Measurements from ENCODE around the gene BBLN. TPM values are rescaled to one million over a fixed set of nuclear protein-coding genes. Genes with fewer than 3 reads are reported as not detected.

BBLN gene
- total RNA-seq, 1 donor from 2014 or later = 7.8 TPM

DNA sequence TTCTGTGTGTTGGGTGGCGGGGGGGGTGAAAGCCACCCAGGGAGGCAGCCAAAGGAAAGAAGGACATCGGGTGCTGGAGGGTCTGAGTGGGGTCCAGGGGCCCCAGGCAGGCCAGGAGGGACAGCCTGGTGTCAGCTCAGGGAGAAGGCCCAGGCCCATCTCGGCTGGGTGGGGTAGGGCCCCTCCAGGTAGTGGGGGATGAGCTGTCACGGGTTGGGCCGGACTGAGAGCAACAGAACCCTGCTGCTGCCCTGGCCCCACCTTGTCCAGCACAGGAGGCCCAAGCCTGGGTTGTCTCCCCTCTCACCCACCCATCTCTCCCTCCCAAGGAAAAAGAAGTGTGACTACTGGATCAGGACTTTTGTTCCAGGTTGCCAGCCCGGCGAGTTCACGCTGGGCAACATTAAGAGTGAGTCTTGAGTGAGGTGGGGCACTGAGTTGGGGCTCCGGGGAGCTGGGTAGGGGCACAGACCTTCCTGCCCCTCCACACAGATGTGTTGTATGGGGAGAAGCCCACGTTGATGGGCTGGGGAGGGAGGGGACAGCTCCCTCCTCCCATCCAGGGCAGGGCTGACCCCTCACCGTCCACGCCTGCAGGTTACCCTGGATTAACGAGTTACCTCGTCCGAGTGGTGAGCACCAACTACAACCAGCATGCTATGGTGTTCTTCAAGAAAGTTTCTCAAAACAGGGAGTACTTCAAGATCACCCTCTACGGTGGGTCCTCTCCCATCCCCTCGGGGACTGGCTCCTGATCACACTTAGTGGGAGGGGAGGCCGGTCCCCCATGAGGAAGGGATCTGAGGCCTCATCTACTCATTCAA is 8.5 kb upstream of the BBLN start:
- H3K27me3 ChIP-seq (ENCODE audit: control insufficient read depth in 3 of 3, insufficient read depth in 3 of 3, low read length in 3 of 3) = no peaks in the 10 kb centered on the region
- no peak overlapping the region for H3K4me3 ChIP-seq (ENCODE audit: low read length in 3 of 3)
- H3K4me1 ChIP-seq (ENCODE audit: control insufficient read depth in 3 of 3, insufficient read depth in 3 of 3, low read length in 3 of 3) = peaks cover 11 to 12% (median 12%) of the 10 kb centered on the region in 3 donors
- H3K9ac ChIP-seq (ENCODE audit: low read depth in 1 of 3, low read length in 3 of 3) = no peak overlapping the region
- no peaks in the 10 kb centered on the region for H3K9me3 ChIP-seq (ENCODE audit: control insufficient read depth in 3 of 3, low read length in 3 of 3)
- H3K36me3 ChIP-seq (ENCODE audit: control insufficient read depth in 3 of 3, insufficient read depth in 3 of 3, low read length in 3 of 3) = no peaks in the 10 kb centered on the region
- H3K27ac ChIP-seq (ENCODE audit: low read depth, low read length) = no peak overlapping the region

DNA sequence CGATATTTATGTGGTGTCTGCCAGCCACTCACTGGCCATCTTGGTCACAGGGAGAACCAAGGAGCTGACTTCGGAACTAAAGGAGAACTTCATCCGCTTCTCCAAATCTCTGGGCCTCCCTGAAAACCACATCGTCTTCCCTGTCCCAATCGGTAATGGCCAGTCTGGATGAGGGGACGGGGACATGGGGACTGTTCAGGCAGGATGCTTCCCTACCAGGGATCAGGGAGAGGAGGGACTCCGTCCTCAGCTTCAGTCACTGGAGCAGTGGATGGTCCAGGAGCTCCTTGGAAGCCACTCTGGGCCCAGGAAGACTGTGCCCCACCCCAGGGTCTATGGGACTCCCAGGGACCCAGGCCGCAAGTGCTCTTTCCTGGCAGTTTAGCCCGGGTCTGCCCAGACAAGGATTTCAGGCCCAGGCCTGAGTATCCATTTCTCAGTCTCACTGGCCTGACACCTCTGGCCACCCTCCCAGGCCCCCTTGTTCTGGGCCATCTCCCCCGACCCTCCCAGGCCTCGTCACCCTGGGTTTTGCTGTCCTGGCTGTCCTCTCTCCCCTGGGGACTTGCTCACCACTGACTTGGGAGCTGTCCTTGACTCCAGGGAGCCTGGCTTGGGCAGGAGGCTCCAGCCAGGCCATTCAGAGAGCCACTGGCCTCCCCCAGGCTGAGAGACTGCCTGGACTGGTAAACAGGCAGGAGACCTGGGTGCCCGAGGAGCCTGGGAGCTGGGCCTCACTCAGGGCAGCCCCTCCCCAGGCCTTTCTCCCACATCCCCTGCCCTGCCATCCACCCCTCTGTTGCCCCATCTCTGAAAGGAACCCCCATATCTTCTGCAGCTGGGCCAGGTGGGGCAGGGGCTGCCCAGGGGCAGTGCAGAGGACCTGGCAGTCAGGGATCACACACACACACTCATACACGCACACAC is 7.7 kb upstream of the BBLN start:
- H3K9ac ChIP-seq (ENCODE audit: low read depth in 1 of 3, low read length in 3 of 3) = no peak overlapping the region
- H3K27ac ChIP-seq (ENCODE audit: low read depth, low read length) = no peak overlapping the region
- H3K27me3 ChIP-seq (ENCODE audit: control insufficient read depth in 3 of 3, insufficient read depth in 3 of 3, low read length in 3 of 3) = no peaks in the 10 kb centered on the region
- H3K9me3 ChIP-seq (ENCODE audit: control insufficient read depth in 3 of 3, low read length in 3 of 3) = no peaks in the 10 kb centered on the region
- peaks cover 11 to 12% (median 12%) of the 10 kb centered on the region in 3 donors for H3K4me1 ChIP-seq (ENCODE audit: control insufficient read depth in 3 of 3, insufficient read depth in 3 of 3, low read length in 3 of 3)
- no peaks in the 10 kb centered on the region for H3K36me3 ChIP-seq (ENCODE audit: control insufficient read depth in 3 of 3, insufficient read depth in 3 of 3, low read length in 3 of 3)
- no peak overlapping the region for H3K4me3 ChIP-seq (ENCODE audit: low read length in 3 of 3)

DNA sequence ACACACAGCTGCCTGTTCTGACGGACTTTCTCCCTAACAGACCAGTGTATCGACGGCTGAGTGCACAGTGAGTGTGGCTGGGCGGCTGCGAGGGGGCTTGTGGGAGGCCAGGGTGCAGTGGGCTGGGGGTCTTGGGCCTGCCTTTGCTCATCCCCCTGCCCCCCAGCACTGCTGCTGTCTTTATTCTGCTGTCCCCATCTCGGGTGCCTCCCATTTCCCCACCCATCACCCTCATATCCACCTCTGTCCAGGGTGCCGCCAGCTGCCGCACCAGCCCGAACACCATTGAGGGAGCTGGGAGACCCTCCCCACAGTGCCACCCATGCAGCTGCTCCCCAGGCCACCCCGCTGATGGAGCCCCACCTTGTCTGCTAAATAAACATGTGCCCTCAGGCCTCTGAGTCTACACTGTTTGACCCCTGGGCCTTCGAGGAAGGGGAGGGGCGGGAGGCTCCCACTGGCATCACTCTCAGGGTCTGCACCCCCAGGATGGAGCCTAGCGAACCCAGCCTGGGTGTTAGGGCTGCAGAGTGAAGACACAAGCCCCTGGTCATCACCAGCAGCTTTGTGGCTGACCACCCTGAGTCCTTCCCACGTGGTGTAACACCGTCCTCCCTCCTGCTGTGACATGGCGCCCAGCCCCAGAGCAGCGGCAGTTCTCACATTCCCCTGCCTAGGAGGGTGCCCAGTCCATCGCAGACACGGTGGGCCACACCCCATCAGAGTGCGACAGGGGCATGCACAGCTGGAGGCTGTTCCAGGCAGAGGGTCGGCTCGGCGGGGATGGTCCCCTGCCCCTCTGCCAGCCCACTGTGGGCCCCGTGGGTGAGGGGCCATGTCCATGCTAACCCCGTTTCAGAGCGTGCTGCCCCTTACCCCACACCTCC is 6.8 kb upstream of the BBLN start:
- Histone ChIP-seq H3K36me3 (ENCODE audit: control insufficient read depth in 3 of 3, insufficient read depth in 3 of 3, low read length in 3 of 3) (no peaks in the 10 kb centered on the region), H3K4me1 (ENCODE audit: control insufficient read depth in 3 of 3, insufficient read depth in 3 of 3, low read length in 3 of 3) (peaks cover 11 to 12% (median 12%) of the 10 kb centered on the region in 3 donors), H3K27ac (ENCODE audit: low read depth, low read length) (no peak overlapping the region), H3K9me3 (ENCODE audit: control insufficient read depth in 3 of 3, low read length in 3 of 3) (no peaks in the 10 kb centered on the region), H3K4me3 (ENCODE audit: low read length in 3 of 3) (no peak overlapping the region), H3K27me3 (ENCODE audit: control insufficient read depth in 3 of 3, insufficient read depth in 3 of 3, low read length in 3 of 3) (no peaks in the 10 kb centered on the region), H3K9ac (ENCODE audit: low read depth in 1 of 3, low read length in 3 of 3) (no peak overlapping the region)

DNA sequence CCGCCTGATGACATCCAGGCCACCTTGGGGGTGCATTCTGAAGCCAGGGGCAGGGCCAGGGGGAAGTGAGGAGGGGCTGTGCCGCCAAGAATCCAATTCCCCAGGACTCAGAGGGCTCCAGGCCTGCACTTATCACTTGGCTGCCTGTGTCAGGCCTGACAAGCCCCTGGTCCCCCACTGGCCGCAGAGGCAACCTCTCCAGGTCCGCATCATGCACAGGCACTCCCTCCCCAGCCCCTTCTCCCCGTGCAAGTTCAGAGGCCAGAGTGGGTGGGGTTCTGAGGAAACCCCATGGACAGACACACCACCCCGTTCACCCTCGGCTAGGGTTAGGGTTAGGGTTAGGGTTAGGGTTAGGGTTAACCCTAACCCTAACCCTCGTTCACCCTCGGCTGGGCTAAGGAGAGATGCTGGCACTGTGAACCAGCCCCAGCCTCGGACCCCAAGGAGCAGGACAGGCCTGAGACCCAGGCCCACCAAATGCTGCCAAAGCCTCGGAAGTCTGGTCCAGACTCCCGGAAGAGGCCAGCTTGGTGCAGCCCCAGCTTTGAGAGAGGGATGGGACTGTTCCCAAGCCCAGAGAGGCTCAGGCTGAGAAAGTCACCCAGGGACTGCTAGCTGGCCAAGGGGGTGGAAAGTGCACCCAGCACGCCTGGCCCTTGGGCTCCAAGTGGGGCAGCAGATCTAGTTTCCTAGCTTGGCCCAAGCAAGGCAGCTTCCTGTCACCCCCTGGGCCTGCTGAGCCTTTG is 5.9 kb upstream of the BBLN start:
- Histone ChIP-seq H3K4me3 (ENCODE audit: low read length in 3 of 3) (no peak overlapping the region), H3K36me3 (ENCODE audit: control insufficient read depth in 3 of 3, insufficient read depth in 3 of 3, low read length in 3 of 3) (no peaks in the 10 kb centered on the region), H3K4me1 (ENCODE audit: control insufficient read depth in 3 of 3, insufficient read depth in 3 of 3, low read length in 3 of 3) (peaks cover 4 to 5% (median 5%) of the 10 kb centered on the region in 3 donors), H3K27me3 (ENCODE audit: control insufficient read depth in 3 of 3, insufficient read depth in 3 of 3, low read length in 3 of 3) (no peaks in the 10 kb centered on the region), H3K9ac (ENCODE audit: low read depth in 1 of 3, low read length in 3 of 3) (no peak overlapping the region), H3K9me3 (ENCODE audit: control insufficient read depth in 3 of 3, low read length in 3 of 3) (no peaks in the 10 kb centered on the region), H3K27ac (ENCODE audit: low read depth, low read length) (no peak overlapping the region)

DNA sequence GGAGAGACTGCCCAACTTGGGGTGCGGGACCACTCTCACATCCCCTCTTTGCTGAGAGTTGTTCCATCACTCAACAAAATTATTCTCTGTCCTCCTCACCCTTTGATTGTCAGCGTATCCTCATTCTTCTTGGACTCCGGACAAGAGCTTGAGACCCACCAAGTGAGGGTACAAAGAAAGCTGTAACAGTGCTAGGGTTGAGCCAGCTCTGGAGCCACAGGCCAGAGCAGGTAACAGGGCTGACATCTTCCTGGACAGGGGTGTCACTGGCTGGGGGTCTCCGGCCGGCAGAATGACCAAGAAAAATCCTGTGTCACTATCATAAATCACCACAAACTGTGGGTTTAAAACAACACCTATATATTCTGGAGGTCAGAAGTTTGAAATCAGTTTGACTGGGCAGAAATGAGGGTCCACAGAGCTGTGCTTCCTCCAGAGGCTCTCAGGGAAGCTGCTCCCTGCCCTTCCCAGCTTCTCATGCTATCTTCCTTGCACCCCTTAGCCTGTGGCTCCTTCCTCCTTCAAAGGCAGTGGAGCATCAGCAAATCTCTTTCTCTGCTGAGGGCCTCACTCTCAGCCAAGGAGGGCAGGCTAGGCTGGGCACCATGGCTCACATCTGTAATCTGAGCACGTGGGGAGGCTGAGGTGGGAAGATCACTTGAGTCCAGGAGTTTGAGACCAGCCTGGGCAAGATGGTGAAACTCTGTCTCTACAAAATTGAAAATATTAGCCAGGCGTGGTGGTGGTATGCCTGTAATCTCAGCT is 4.1 kb upstream of the BBLN start:
- no peaks in the 10 kb centered on the region for H3K27me3 ChIP-seq (ENCODE audit: control insufficient read depth in 3 of 3, insufficient read depth in 3 of 3, low read length in 3 of 3)
- no peaks in the 10 kb centered on the region for H3K9me3 ChIP-seq (ENCODE audit: control insufficient read depth in 3 of 3, low read length in 3 of 3)
- peaks cover 6 to 13% (median 13%) of the 10 kb centered on the region in 3 donors for H3K4me1 ChIP-seq (ENCODE audit: control insufficient read depth in 3 of 3, insufficient read depth in 3 of 3, low read length in 3 of 3)
- no peak overlapping the region for H3K4me3 ChIP-seq (ENCODE audit: low read length in 3 of 3)
- no peak overlapping the region for H3K9ac ChIP-seq (ENCODE audit: low read depth in 1 of 3, low read length in 3 of 3)
- H3K27ac ChIP-seq (ENCODE audit: low read depth, low read length) = no peak overlapping the region
- H3K36me3 ChIP-seq (ENCODE audit: control insufficient read depth in 3 of 3, insufficient read depth in 3 of 3, low read length in 3 of 3) = no peaks in the 10 kb centered on the region

DNA sequence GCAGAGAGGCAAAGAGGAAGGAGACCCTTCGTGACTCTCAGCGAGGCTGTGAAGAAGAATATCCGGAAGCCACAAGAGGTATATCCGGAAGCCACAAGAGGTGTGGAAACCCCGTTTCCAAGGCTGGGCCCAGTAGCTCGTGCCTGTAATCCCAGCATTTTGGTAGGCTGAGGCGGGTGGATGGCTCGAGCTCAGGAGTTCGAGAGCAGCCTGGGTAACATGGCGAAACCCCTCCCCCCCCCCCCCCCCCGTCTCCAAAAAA is 612 bp upstream of the BBLN start:
- Histone ChIP-seq H3K27me3 (ENCODE audit: control insufficient read depth in 3 of 3, insufficient read depth in 3 of 3, low read length in 3 of 3) (no peaks in the 10 kb centered on the region), H3K9ac (ENCODE audit: low read depth in 1 of 3, low read length in 3 of 3) (peak overlapping the region; percentile 72 to 84 (median 80)), H3K4me1 (ENCODE audit: control insufficient read depth in 3 of 3, insufficient read depth in 3 of 3, low read length in 3 of 3) (peaks cover 11 to 23% (median 20%) of the 10 kb centered on the region in 3 donors), H3K36me3 (ENCODE audit: control insufficient read depth in 3 of 3, insufficient read depth in 3 of 3, low read length in 3 of 3) (peaks cover 12 to 16% (median 14%) of the 10 kb centered on the region in 3 donors), H3K4me3 (ENCODE audit: low read length in 3 of 3) (peak overlapping the region; percentile 75 to 83 (median 79)), H3K9me3 (ENCODE audit: control insufficient read depth in 3 of 3, low read length in 3 of 3) (no peaks in the 10 kb centered on the region), H3K27ac (ENCODE audit: low read depth, low read length) (peak overlapping the region; percentile 19)

DNA sequence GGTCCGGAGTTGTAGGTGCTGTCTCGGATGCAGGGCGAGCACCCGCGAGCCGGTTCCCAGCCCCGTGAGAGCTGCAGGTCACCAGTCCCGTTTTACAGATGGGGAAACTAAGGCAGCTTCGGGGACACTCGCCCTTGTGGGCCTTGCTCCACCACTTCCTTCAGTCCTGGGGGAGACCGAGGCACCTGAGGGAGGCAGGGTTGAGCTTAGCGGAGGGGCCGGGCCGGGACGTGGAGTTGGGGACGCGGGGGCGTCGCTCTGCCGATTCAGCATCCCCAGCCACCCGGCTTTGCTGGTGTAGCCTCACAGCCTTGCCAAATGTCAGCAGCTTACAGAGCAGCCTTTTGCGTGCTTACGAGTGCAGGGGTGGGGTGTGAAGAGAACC is 530 bp downstream of the BBLN start:
- Histone ChIP-seq H3K27ac (ENCODE audit: low read depth, low read length) (peak overlapping the region; percentile 12), H3K4me1 (ENCODE audit: control insufficient read depth in 3 of 3, insufficient read depth in 3 of 3, low read length in 3 of 3) (peaks cover 11 to 23% (median 20%) of the 10 kb centered on the region in 3 donors), H3K9ac (ENCODE audit: low read depth in 1 of 3, low read length in 3 of 3) (peak overlapping the region; percentile 75 to 85 (median 76)), H3K9me3 (ENCODE audit: control insufficient read depth in 3 of 3, low read length in 3 of 3) (no peaks in the 10 kb centered on the region), H3K27me3 (ENCODE audit: control insufficient read depth in 3 of 3, insufficient read depth in 3 of 3, low read length in 3 of 3) (no peaks in the 10 kb centered on the region), H3K36me3 (ENCODE audit: control insufficient read depth in 3 of 3, insufficient read depth in 3 of 3, low read length in 3 of 3) (peaks cover 13 to 21% (median 21%) of the 10 kb centered on the region in 3 donors), H3K4me3 (ENCODE audit: low read length in 3 of 3) (peak overlapping the region; percentile 73 to 86 (median 81))

DNA sequence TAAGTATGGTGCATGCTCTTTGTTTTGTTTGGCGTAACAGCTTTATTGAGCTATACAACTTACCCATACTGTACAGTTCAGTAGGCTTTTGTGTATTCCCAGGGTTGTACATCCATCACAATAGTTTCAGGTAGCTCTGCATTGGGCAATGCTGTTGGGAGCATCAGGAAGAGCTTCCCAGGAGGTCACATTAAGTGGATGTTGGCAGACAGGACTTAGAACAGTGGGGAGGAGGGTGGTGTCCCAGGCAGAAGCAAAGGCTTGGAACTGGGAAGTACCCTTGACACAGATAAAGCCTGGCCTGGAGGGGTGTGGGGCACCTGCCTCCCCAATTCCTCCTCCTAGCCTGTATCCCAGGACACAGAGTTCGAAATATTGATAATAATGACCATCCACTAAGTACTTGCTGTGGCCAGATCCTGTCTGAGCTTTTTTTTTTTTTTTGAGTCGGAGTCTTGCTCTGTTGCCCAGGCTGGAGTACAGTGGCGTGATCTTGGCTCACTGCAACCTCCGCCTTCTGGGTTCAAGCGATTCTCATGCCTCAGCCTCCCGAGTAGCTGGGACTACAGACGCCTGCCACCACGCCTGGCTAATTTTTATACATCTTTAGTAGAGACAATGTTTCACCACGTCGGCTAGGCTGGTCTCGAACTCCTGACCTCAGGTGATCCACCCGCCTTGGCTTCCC is 1.3 kb downstream of the BBLN start:
- H3K9ac ChIP-seq (ENCODE audit: low read depth in 1 of 3, low read length in 3 of 3) = peak overlapping the region in 2 of 3 donors; percentile 75 to 85
- peaks cover 11 to 23% (median 20%) of the 10 kb centered on the region in 3 donors for H3K4me1 ChIP-seq (ENCODE audit: control insufficient read depth in 3 of 3, insufficient read depth in 3 of 3, low read length in 3 of 3)
- H3K36me3 ChIP-seq (ENCODE audit: control insufficient read depth in 3 of 3, insufficient read depth in 3 of 3, low read length in 3 of 3) = peaks cover 18 to 29% (median 24%) of the 10 kb centered on the region in 3 donors
- H3K27ac ChIP-seq (ENCODE audit: low read depth, low read length) = no peak overlapping the region
- H3K9me3 ChIP-seq (ENCODE audit: control insufficient read depth in 3 of 3, low read length in 3 of 3) = no peaks in the 10 kb centered on the region
- peak overlapping the region in 2 of 3 donors; percentile 73 to 81 for H3K4me3 ChIP-seq (ENCODE audit: low read length in 3 of 3)
- no peaks in the 10 kb centered on the region for H3K27me3 ChIP-seq (ENCODE audit: control insufficient read depth in 3 of 3, insufficient read depth in 3 of 3, low read length in 3 of 3)
